ENCODE data around the gene SEMA3C.

SEMA3C gene

DNA sequence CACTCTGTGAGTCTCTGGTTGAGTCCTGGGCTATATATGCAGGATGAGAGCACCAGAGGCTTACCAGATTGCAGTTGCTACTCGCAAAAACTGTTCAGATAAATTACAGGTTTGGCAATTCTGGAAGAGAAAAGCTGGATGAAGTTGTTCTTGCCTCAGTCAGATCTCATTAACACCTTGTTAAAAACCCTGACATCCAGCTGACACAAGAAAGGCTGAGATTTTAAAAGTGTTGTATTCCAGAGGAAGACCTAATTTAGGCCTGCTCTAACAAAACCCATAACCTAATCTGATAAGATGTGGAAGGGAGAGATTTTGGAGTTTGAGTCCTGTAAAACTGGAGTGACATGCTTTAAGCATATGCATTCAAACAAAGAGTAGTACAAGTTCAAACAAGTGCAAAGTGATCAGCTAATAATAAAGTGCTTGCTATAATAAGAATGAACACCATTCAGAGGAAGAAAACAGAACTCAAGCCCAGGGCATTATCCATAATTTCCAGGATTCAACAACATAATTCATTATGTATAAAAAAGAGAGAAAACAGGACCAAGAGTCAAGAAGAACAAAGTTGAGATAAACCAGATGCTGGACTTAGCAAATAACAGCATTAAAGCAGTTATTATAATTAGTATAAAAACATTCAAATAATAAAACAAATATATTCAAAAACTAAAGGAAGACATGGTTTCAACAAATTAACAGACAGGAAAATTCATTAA lies 144.9 kb downstream of the SEMA3C start:
- Histone ChIP-seq H3K4me3 (ENCODE audit: severe bottlenecking) (no peak overlapping the region), H3K36me3 (ENCODE audit: low read depth) (peaks cover 46% of the 10 kb centered on the region), H3K27ac (ENCODE audit: poor library complexity, severe bottlenecking) (no peak overlapping the region), H3K9me3 (ENCODE audit: severe bottlenecking) (no peaks in the 10 kb centered on the region), H3K4me1 (ENCODE audit: insufficient read depth, poor library complexity, severe bottlenecking) (peaks cover 26% of the 10 kb centered on the region), H3K27me3 (ENCODE audit: insufficient read depth, poor library complexity, severe bottlenecking) (no peaks in the 10 kb centered on the region)
- no peak for ATAC-seq (ENCODE audit: low read depth)
- TF ChIP-seq, protein P1, sequence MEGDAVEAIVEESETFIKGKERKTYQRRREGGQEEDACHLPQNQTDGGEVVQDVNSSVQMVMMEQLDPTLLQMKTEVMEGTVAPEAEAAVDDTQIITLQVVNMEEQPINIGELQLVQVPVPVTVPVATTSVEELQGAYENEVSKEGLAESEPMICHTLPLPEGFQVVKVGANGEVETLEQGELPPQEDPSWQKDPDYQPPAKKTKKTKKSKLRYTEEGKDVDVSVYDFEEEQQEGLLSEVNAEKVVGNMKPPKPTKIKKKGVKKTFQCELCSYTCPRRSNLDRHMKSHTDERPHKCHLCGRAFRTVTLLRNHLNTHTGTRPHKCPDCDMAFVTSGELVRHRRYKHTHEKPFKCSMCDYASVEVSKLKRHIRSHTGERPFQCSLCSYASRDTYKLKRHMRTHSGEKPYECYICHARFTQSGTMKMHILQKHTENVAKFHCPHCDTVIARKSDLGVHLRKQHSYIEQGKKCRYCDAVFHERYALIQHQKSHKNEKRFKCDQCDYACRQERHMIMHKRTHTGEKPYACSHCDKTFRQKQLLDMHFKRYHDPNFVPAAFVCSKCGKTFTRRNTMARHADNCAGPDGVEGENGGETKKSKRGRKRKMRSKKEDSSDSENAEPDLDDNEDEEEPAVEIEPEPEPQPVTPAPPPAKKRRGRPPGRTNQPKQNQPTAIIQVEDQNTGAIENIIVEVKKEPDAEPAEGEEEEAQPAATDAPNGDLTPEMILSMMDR (IDR thresholded peaks at IDR 0.05; ENCODE audit: poor library complexity, severe bottlenecking): no peak
- DNase-seq (ENCODE audit: low spot score): no peak

GRCh38 chr7:80772347-80772993 lies 146.4 kb downstream of the SEMA3C start:
- Histone ChIP-seq H3K27ac (ENCODE audit: poor library complexity, severe bottlenecking) (no peak overlapping the region), H3K4me1 (ENCODE audit: insufficient read depth, poor library complexity, severe bottlenecking) (peaks cover 26% of the 10 kb centered on the region), H3K27me3 (ENCODE audit: insufficient read depth, poor library complexity, severe bottlenecking) (no peaks in the 10 kb centered on the region), H3K36me3 (ENCODE audit: low read depth) (peaks cover 46% of the 10 kb centered on the region), H3K9me3 (ENCODE audit: severe bottlenecking) (no peaks in the 10 kb centered on the region), H3K4me3 (ENCODE audit: severe bottlenecking) (no peak overlapping the region)
- ATAC-seq (ENCODE audit: low read depth): no peak
- TF ChIP-seq, protein P1 (IDR thresholded peaks at IDR 0.05; ENCODE audit: poor library complexity, severe bottlenecking): no peak
- DNase-seq (ENCODE audit: low spot score): no peak

GRCh38 chr7:80771523-80771922 lies 147.3 kb downstream of the SEMA3C start:
- H3K4me1 ChIP-seq (ENCODE audit: insufficient read depth, poor library complexity, severe bottlenecking): peaks cover 26% of the 10 kb centered on the region
- TF ChIP-seq, protein P1 (IDR thresholded peaks at IDR 0.05; ENCODE audit: poor library complexity, severe bottlenecking): no peak
- DNase-seq (ENCODE audit: low spot score): no peak
- H3K4me3 ChIP-seq (ENCODE audit: severe bottlenecking): no peak overlapping the region
- peaks cover 50% of the 10 kb centered on the region for H3K36me3 ChIP-seq (ENCODE audit: low read depth)
- no peak overlapping the region for H3K27ac ChIP-seq (ENCODE audit: poor library complexity, severe bottlenecking)
- no peak for ATAC-seq (ENCODE audit: low read depth)
- H3K27me3 ChIP-seq (ENCODE audit: insufficient read depth, poor library complexity, severe bottlenecking): no peaks in the 10 kb centered on the region
- no peaks in the 10 kb centered on the region for H3K9me3 ChIP-seq (ENCODE audit: severe bottlenecking)

- DNase-seq (ENCODE audit: low spot score) (no peak), ATAC-seq (ENCODE audit: low read depth) (no peak)
- no peak overlapping the region for H3K27ac ChIP-seq (ENCODE audit: poor library complexity, severe bottlenecking)
Measured at GRCh38 chr7:80770675-80771081, 148.2 kb downstream of the SEMA3C start.

More at GRCh38 chr7:80770675-80771081, 148.2 kb downstream of the SEMA3C start:
- peaks cover 17% of the 10 kb centered on the region for H3K4me1 ChIP-seq (ENCODE audit: insufficient read depth, poor library complexity, severe bottlenecking)
- H3K27me3 ChIP-seq (ENCODE audit: insufficient read depth, poor library complexity, severe bottlenecking): no peaks in the 10 kb centered on the region
- no peak overlapping the region for H3K4me3 ChIP-seq (ENCODE audit: severe bottlenecking)
- TF ChIP-seq, protein P1 (IDR thresholded peaks at IDR 0.05; ENCODE audit: poor library complexity, severe bottlenecking): no peak
- no peaks in the 10 kb centered on the region for H3K9me3 ChIP-seq (ENCODE audit: severe bottlenecking)
- H3K36me3 ChIP-seq (ENCODE audit: low read depth): peaks cover 52% of the 10 kb centered on the region
